GM11168 (cell line): ENCODE measurements around the gene BCL2L1.
"Not testable (repeated sequence)": the region's sequence is repeated elsewhere in the genome, so short reads cannot be mapped to it uniquely, and the experiment has no call there.

Experiments used
- in situ Hi-C: fragments of 300-500 bp; cut with MboI; formaldehyde crosslinking; loops from one replicate; pipeline ENCODE4 v1.12.0; 2022; ENCODE audit warnings: low sequenced_read_pairs; ENCODE audit not compliant: unreplicated experiment

Gene BCL2L1

DNA sequence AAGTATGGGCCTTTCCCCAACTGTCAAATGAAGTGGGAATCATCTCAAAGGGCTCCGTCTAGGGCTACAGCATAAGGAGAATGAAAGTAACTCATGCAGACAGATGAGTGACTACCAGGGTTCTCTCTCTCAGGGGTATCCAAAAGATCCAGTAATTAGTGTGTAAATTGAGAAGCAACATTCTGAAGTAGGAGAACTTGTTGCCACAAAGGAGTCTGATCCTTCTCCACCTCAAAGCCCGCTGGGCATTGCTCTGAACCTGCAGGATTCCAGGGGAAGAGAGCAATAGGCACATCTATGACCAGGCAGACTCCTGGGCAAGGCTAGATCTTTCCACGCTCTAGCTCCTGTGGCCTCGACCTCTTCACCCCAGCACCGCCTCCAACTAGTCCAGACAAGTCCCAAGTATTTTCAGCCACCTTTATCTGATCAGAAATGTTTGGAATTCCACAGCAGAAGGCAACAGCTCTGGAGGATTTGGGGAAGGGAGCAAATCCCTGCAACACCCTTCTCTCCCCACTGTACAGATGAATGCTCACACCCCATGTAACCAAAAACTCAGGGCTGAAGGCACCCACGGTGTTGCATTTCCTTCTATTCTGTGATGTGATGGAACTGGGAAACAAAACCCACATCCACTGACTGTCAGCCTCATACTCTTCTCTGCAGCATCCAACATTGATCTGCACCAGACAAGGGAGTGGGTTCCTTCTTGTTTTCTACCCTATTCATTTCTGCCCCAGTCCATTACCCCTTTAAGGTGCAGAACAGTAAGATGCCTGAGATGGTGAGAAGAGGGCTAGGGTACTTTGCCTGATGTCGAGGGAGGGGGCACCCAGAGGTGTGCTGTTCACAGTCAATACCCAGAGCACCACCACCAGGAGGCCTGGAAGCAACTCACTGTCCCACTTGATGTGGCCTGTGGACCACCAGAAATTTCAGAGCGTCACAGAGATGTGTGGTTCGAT, 44.0 kb downstream of the BCL2L1 start:
- in situ Hi-C loops = no loop called here

DNA sequence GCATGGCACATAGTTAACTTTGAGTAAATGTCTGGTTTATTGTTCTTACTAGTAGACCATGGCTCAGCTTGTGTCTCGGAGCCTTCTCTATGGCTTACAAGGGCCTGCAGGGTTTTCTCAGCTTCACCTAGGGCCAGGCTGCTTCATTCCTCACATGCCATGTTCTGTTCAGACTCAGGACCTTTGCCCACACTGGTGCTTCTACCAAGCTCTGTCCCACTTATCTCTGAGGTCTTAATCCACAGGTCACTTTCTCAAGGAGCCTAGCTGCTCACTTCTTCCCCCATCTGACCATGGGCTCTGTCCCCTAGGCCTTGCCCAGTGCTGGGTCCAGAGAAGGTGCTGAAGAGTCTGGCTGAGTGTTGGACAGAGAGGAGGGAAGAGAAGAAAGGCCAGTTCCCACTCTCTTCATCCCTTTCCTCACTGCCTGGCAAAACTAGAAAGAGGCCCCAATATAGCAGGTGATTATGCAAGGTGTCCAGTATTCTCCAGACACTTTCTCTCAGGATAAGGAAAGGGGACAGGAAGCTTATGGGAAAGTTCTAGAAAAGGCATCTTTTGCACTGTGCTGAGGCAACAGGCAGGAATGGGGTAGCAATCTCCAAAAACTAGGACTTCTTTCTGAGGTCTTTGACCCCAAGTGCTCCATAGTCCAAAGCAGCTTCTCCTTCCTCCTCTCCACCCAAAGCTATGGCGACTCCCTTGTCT, 45.0 kb downstream of the BCL2L1 start:
- in situ Hi-C loops = no loop called here

GRCh38 chr20:31676609-31676989, 46.1 kb downstream of the BCL2L1 start:
- in situ Hi-C loops = no loop called here

- in situ Hi-C loops = no loop called here
These were observed 46.6 kb downstream of the BCL2L1 start for GRCh38 chr20:31675828-31676608.

DNA sequence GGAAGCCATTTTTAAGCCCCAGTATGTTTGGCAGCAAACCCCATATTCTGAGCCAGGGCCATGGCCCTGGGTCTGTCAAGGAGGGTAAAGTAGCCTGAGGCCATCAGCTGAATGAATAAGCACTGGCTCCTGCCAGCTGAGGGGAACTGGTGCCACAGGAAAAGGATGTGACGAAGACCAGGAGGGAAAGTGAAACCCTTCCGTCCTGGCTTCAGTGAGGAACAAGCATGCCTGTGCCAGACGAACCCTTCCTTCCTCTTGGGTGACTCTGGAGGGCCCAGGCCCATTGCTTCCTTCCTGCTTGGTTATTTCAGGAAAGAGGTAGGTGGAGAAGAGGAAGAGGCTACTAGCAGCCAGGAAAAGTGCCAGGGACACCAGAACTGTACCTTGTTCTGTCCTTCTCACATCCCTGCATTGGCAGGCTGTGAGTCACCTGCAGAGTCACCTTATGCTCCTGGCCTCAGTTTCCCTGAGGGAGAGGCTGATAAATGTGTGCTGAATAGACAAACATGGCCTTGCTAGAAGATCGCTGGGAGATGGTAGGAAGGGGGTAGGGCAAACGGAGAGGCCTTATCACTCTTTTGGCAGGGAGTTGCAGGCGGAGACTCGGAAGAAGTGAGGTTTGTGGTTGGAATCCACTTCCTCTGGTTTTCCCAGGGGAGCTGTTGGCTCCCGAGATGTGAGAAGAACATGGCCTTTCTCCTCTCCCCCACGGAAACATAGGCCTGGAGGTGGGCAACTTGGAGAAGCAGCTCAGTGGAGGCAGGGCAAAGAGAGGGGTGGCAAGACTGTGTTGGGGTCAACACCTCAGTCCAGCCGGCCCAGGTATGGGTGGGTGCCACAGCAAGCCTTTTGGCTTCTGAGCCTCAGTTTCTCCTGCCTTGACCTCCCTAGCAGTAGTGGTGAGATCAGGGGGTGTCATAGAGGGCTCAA, 47.5 kb downstream of the BCL2L1 start:
- in situ Hi-C loops = no loop called here

GRCh38 chr20:31673943-31674463, 48.7 kb downstream of the BCL2L1 start:
- in situ Hi-C loops = no loop called here

GRCh38 chr20:31673435-31673834, 49.2 kb downstream of the BCL2L1 start:
- in situ Hi-C loops = no loop called here

- in situ Hi-C loops = no loop called here
These were observed 51.3 kb downstream of the BCL2L1 start for GRCh38 chr20:31671324-31671723.

DNA sequence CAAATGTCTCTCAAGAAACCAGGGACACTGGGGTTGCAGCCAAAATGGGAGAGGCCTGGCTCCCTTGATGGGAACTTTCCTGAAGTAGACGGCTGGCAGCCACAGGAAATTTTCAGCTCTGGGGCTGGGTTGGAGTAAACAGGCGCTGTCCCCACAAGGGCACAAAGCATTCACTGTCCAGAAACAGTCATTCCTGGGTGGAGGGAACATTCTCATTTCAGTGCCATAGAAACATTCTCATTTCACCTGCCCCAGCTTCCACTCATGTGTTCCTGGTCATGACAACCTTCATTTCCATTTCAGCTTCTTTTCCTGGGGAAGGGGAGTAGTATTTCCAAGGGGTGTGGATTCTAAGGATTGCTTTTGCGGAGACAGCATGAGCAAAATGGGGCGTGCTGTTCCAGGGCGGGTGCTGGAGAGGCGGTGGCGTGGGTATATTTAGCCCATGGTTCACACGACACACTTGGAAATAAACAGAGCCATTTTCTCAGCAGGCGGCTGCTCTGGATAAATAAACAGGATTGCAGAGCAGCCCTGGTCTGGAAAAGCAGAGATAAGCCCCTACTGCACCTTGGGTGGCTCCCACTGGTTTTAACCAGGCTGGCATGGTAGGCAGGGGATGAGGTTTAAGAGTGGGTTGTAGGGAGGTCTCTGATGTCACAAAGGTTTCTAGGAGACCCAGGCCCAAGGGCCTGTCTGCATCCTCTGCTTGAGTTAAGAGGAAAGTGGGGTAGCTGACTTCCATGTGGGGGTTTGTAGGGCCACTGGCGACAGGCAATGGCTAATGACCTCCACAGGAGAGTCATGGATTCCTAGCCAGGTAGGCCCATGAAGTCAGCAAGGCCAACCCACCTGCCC, 52.1 kb downstream of the BCL2L1 start:
- in situ Hi-C loops = no loop called here

DNA sequence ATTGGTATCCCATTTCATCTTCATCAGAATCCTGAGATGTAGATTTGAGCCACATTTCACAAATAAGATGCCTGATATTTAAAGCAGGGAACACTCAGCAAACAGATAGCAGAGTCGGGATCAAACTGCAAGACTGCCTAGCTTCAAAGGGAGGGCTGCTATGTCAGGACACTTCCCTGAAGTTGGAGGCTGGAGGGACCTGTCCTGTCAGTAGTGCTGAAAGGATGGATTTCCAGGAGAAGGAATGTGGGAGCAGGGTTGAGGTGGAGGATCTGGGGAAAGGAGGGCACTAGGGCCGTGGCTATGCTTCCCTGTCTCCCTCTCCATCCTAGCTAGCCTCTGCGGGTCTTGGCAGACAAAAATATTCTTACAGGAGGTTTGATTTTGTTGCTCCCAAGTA, 52.8 kb downstream of the BCL2L1 start:
- in situ Hi-C loops = no loop called here

DNA sequence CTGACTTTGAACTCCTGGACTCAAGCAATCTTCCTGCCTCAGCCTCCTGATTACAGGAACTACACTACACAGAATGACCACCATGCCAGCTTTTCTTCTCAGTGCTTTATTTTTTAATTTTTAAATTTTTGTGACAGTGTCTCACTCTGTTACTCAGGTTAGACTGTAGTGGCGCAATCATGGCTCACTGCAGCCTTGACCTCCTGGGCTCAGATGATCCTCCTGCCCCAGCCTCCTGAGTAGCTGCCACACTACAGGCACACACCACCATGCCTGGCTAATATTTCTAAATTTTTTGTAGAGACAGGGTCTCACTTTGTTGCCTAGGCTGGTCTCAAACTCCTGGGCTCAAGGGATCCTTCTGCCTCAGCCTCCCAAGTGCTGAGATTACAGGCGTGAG, 53.7 kb downstream of the BCL2L1 start:
- in situ Hi-C loops = not testable (repeated sequence)

DNA sequence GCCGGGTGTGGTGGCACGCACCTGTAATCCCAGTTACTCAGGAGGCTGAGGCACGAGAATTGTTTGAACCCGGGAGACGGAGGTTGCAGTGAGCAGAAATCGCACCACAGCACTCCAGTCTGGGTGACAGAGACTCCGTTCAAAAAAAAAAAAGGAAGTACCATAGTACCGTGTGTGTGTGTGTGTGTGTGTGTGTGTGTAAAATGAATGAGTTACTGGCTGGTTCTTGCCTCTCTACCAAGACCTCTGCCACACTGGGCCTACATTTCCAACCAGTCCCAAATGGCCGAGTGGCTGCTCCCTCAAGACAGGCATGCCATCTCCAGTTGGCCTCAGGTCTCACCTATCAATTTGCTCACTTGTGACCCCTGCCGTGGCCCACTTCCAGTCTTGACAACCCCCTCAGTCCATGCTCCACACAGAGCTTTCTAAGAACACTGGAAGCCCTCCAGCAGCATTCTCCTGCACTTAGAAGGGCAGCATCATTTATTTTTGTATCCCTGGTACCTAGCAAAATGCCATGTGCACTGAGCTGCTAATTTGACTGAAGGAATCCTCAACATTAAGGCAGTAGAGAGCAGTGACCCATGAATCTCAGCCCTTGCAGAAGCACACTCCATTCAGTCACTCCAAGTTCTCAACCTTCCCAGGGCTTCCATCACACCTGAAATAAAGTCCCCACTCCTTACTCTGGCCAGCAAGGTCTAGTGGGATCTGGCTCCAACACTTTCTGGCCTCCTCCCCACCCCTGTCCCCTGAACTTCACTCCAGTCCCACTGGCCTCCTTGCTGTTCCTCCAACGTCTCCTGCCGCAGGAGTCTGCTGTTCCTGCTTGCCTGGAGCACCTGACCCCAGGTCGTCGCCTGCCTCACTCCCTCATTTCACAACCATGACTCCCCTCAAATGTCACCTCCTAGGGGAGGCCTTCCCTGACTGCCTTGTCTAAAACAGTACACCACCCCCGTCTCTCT, 55.1 kb downstream of the BCL2L1 start:
- in situ Hi-C loops = no loop called here

GRCh38 chr20:31666258-31667042, 56.2 kb downstream of the BCL2L1 start:
- in situ Hi-C loops = no loop called here

DNA sequence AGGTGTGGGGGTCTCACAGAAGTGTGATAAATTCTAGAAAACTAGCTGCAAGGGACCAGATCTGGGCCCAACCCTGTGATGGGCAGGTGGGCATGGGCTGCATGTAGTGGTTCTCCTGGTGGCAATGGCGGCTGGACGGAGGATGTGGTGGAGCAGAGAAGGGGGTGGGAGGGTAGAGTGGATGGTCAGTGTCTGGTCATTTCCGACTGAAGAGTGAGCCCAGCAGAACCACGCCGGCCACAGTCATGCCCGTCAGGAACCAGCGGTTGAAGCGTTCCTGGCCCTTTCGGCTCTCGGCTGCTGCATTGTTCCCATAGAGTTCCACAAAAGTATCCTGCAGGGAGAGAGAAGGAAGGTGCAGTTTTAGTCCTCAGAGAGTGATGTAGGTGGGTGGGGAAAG, 56.9 kb downstream of the BCL2L1 start:
- in situ Hi-C loops = no loop called here

- in situ Hi-C loops = loop anchor here (5.0 kb wide), 1 partner anchor 52 kb away; no protein-coding TSS in a partner anchor
These were observed 57.8 kb downstream of the BCL2L1 start for GRCh38 chr20:31664696-31665354.
